ENCODE data around the gene SIDT2.

GRCh38 chr11:117182551-117182935, 4.0 kb downstream of the SIDT2 start:
- TF ChIP-seq CTCF (IDR thresholded peaks at IDR 0.05) (no peak), POLR2A (IDR thresholded peaks at IDR 0.05) (no peak)

Measured in body of pancreas (tissue), 4 donors.